ENCODE results near the gene PRDM16.
"Not testable (repeated sequence)": the region's sequence is repeated elsewhere in the genome, so short reads cannot be mapped to it uniquely, and the experiment has no call there.

The PRDM16 gene

GRCh38 chr1:3084154-3084553, 15.2 kb downstream of the PRDM16 start:
- DNase-seq = no peak

- DNase-seq = no peak
Observed at GRCh38 chr1:3084726-3085125, 15.7 kb downstream of the PRDM16 start.

- no peak for DNase-seq
Observed at GRCh38 chr1:3085721-3086120, 16.7 kb downstream of the PRDM16 start.

- no peak for DNase-seq
Observed at GRCh38 chr1:3086272-3086974, 17.4 kb downstream of the PRDM16 start.

GRCh38 chr1:3087049-3087448, 18.0 kb downstream of the PRDM16 start:
- no peak for DNase-seq

- DNase-seq = not testable (repeated sequence)
Observed at GRCh38 chr1:3087946-3088668, 19.1 kb downstream of the PRDM16 start.

- no peak for DNase-seq
Observed at GRCh38 chr1:3089490-3089889, 20.5 kb downstream of the PRDM16 start.

GRCh38 chr1:3091334-3091733, 22.3 kb downstream of the PRDM16 start:
- no peak for DNase-seq

GRCh38 chr1:3092530-3092929, 23.5 kb downstream of the PRDM16 start:
- DNase-seq = no peak

- DNase-seq = no peak
Observed at GRCh38 chr1:3093898-3094626, 25.1 kb downstream of the PRDM16 start.

GRCh38 chr1:3094863-3095780, 26.1 kb downstream of the PRDM16 start:
- no peak for DNase-seq

- no peak for DNase-seq
Observed at GRCh38 chr1:3096345-3096744, 27.3 kb downstream of the PRDM16 start.

GRCh38 chr1:3097231-3097630, 28.2 kb downstream of the PRDM16 start:
- DNase-seq = no peak

GRCh38 chr1:3097861-3098260, 28.9 kb downstream of the PRDM16 start:
- no peak for DNase-seq

- no peak for DNase-seq
Observed at GRCh38 chr1:3099861-3100260, 30.9 kb downstream of the PRDM16 start.

GRCh38 chr1:3101124-3101939, 32.3 kb downstream of the PRDM16 start:
- no peak for DNase-seq

- DNase-seq = no peak
Observed at GRCh38 chr1:3102641-3103040, 33.6 kb downstream of the PRDM16 start.

GRCh38 chr1:3103967-3104677, 35.1 kb downstream of the PRDM16 start:
- no peak for DNase-seq

GRCh38 chr1:3105167-3105863, 36.3 kb downstream of the PRDM16 start:
- peak; percentile 25 for DNase-seq

- no peak for DNase-seq
Observed at GRCh38 chr1:3106216-3106615, 37.2 kb downstream of the PRDM16 start.

Data from fibroblast of skin of back (primary cell).